GM12873 (cell line): ENCODE results near the gene GFRA1.

Experiments used
- TF ChIP-seq, protein P1 (sequence below): IDR thresholded peaks from 2 replicates; pipeline ENCODE4 v1.5.1; 2012; ENCODE audit warnings: low read depth, mild to moderate bottlenecking, moderate library complexity, low read length, control low read depth; ENCODE audit not compliant: insufficient read depth; ENCODE audit errors: missing control alignments

Gene GFRA1

DNA sequence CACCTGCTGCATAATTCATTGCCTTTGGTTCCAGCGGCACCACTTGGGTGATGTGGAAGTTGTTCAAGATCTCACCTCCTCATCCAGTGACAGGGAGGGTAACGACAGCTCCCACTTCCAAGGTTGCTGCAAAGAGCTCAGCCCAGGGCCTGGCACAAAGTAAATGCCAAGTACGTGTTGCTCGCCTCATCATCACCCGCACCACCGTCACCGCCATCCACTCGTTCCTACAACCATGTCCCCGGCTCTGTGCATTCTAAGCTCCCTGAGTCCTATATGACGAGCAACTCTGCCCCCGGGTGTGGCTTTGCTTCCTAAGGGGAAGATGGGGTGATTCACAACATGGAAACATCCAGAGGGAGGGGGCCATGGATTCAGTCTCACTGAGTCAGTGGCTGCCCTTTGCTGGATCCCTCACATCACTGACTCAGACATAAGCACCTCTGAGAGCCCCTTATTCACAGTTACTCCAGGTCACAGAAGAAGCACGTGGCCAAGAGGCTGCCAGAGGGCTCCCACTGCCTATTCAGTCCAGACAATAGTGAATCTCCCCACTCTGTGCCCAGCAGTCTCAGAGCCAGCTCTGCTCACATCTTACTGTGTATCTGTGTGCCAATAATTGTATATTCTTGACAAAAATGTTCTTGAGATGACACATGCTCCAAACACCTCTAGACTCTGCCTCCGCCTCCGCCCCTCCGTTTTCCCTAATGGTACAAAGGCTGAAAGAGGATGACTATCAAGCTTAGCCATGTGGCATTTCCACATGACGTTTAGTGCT lies 159.1 kb downstream of the GFRA1 start:
- TF ChIP-seq, protein P1, sequence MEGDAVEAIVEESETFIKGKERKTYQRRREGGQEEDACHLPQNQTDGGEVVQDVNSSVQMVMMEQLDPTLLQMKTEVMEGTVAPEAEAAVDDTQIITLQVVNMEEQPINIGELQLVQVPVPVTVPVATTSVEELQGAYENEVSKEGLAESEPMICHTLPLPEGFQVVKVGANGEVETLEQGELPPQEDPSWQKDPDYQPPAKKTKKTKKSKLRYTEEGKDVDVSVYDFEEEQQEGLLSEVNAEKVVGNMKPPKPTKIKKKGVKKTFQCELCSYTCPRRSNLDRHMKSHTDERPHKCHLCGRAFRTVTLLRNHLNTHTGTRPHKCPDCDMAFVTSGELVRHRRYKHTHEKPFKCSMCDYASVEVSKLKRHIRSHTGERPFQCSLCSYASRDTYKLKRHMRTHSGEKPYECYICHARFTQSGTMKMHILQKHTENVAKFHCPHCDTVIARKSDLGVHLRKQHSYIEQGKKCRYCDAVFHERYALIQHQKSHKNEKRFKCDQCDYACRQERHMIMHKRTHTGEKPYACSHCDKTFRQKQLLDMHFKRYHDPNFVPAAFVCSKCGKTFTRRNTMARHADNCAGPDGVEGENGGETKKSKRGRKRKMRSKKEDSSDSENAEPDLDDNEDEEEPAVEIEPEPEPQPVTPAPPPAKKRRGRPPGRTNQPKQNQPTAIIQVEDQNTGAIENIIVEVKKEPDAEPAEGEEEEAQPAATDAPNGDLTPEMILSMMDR: no peak

- TF ChIP-seq, protein P1: no peak
Observed at GRCh38 chr10:116112232-116113231, 160.5 kb downstream of the GFRA1 start.

DNA sequence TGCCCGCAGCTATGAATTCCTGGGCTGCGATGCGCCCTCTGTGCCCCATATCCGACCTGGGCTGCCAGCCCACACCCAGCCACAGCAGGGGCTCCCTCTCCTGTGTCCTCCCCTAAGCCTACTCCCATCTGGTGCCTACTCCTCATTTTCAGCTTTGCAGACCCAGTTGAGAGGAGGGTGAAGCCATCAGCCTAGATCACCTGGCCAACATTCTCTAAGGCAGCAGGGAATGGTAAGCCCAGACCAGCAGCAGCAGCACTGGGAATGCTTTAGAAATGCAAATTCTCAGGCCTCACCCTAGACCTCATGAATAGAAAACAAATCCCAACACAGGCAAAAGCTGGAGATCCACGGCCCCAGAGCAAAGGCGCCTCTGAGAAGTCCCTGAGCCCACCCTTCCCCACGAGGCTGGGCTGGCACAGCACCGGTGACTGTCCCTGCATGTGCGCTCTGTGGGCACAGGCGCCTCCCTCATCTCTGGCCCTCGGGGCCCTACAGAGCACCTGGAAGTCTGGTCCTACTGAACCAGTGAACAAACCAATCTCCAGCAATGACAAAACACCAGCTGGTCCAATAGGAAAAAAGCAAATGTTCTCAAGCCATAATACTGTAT lies 161.4 kb downstream of the GFRA1 start:
- TF ChIP-seq, protein P1: no peak

GRCh38 chr10:116110736-116111135 lies 162.3 kb downstream of the GFRA1 start:
- TF ChIP-seq, protein P1: no peak

- TF ChIP-seq, protein P1: no peak
Observed at GRCh38 chr10:116109881-116110280, 163.1 kb downstream of the GFRA1 start.

- TF ChIP-seq, protein P1: no peak
Observed at GRCh38 chr10:116109481-116109880, 163.5 kb downstream of the GFRA1 start.

- TF ChIP-seq, protein P1: no peak
Observed at GRCh38 chr10:116108095-116108494, 164.9 kb downstream of the GFRA1 start.
